ENCODE results near the gene CLTCL1.

- TF ChIP-seq CTCF (IDR thresholded peaks at IDR 0.05; ENCODE audit: insufficient read depth, low read length): no peak
- no peak for TF ChIP-seq POLR2AphosphoS5 (IDR thresholded peaks at IDR 0.05; ENCODE audit: low read depth)
- no peak for TF ChIP-seq REST (IDR thresholded peaks at IDR 0.05; ENCODE audit: insufficient replicate concordance, low read depth)
- no peak for TF ChIP-seq GABPA (IDR thresholded peaks at IDR 0.05; ENCODE audit: low read depth)
Observed at GRCh38 chr22:19216579-19216978, 74.9 kb downstream of the CLTCL1 start.
